ENCODE results near the gene BUB3.

DNA sequence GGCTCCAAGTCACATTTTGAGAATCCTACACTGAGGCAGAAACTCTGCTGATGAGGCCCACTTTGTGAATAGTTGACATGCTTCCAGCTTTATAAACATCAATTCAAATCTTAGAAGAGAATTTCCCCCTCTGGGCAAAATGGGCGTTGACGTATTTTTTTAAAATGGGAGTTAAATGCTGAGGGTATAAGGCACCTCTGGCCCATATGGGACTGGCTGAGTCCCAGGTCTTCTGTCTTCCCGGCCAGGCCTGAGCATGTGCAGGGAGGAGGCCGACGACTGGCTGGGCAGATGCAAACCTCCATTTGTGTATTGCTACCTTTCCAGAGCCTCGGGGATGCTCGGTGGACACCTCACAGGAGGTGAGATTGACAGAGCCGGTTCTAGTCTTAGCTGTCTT lies 37.7 kb downstream of the BUB3 start:
- TF ChIP-seq EZH2phosphoT487 (IDR thresholded peaks at IDR 0.05; ENCODE audit: insufficient read depth, low read depth), result no peak
- no peak for TF ChIP-seq EZH2 (IDR thresholded peaks at IDR 0.05; ENCODE audit: insufficient read depth, poor library complexity, severe bottlenecking)
